Right renal pelvis (tissue), 4 donors: ENCODE results near the gene TFEB. TPM values are rescaled to one million over a fixed set of nuclear protein-coding genes. Genes with fewer than 3 reads are reported as not detected.

Source experiments
- DNase-seq, 4 donors: peaks; one replicate each; pipeline ENCODE4 v3.0.0-alpha.2; 2013; ENCODE audit warnings: low read depth in 4 of 4, low spot score in 3 of 4, missing footprints in 1 of 4
- polyA plus RNA-seq, 4 donors: library from polyadenylated mRNA; unstranded; fragments of 120-200 nt; gene quantifications; one replicate each; pipeline ENCODE4 v1.2.1, GENCODE V29; 2013; ENCODE audit not compliant: insufficient read length in 4 of 4

The TFEB gene
- polyA plus RNA-seq, 4 donors, result 9.4 to 11.7 (median 10.5) TPM

DNA sequence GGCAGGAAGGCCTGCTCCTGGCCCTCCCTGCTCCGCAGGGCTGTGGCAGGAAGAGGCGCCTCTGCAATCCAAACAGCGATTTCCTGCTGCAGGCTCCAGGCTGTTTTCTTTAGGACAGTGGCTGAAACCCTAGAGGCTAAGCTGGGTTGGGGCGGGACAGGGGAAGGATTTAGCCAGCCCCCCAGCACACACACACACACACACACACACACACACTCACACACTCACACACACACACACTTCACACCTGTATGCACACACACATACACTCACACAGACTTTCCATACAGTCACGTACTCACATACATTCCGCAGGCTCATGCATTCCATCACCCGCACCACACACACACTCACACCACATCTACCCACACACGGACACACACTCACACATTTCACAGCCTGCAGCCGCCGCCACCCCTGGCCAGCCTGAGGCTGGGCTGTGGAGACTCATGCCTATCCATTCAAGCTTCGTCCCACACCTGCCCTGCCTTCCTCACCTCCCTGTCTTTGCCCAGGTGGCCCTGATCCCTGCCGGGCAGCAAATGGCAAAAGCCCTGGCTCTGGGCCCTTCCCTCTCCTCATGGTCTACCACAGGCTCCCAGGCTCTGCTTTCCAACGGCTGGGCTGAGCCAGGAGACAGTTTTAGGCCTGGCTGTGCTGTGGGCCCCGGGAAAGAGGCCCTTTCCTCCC, 79.3 kb downstream of the TFEB start:
- DNase-seq, result no peak

GRCh38 chr6:41655646-41656001, 79.8 kb downstream of the TFEB start:
- no peak for DNase-seq

DNA sequence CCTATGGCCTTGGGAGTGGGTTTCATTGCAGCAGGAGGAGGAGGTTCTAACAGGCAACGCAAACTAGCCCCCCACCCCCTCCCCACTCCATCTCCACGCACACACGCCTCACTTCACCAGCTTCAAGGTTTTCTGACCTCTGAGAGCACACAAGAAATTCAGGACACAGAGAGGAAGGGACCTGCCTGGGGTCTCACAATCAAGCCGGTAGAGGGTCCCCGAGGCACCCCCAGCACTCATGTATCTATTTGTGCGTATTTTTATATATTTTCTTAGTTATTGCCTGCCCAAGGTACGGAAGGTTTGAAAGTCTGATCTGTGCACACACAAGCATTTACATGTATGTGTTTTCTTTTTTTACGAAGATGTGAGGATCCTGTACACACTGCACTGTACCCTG, 80.2 kb downstream of the TFEB start:
- no peak for DNase-seq

DNA sequence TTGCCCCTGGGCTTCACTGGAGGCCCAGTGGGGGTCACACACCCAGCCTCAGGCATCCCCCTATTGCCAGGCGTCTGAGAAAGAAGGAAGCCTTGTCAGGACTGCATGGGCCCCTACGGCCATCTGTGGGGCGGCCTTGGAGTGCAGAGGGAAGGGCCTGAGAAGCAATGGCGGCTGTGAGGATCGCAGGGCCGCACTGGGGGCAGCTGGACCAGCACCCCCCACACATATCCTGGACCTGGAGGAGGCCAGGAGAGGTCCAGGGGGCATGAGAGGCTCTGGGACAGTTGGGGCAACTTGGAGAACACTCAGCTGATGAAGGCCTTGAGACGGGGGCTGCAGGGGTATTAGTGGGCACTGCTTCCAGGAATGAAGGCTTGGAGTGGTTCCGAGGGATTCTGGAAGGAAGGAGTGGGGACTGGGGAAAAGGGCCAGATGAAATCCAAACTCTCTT, 80.7 kb downstream of the TFEB start:
- DNase-seq, result no peak

GRCh38 chr6:41654151-41654697, 81.2 kb downstream of the TFEB start:
- no peak for DNase-seq

DNA sequence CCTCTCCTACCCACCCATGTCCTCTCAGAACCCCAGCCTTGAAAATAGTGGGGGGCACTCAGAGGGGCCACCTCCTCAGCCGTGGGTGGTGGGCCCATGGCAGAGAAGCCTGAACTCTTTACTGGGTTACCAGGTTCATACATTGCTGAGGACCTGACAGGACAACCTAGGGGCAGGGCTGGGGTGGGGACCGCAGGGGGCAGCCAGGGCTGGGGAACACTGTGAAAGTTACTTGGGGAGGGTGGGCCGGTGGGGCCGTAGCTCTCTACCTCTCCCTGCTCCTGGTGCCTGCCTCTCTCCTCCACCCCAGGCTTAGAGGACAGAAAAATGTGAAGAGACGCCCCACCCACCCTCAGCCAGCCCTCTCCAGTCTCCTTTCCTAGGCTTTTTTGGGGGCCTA, 81.7 kb downstream of the TFEB start:
- no peak for DNase-seq

GRCh38 chr6:41652866-41653652, 82.3 kb downstream of the TFEB start:
- DNase-seq, result no peak

- DNase-seq, result no peak
Observed at GRCh38 chr6:41651962-41652657, 83.3 kb downstream of the TFEB start.

- DNase-seq, result no peak
Observed at GRCh38 chr6:41651246-41651961, 84.0 kb downstream of the TFEB start.

DNA sequence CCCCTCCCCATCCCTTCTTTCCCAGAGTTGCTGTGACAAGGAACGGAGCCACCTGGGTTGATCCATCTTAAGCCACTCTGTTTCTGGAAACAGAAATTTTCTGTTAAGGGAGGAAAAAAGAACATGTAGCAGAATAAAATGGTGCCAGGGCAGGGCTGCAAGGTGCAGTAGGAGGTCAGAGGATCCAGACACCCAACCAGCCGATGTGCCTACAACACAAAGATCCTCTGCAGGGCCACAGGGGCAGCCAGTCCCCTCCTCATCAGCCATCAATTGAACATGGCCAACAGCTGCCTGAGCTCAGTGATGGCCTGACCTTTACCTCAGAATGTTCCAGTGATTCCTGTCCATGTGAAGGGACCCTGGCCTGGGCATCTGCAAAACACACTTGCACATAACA, 85.3 kb downstream of the TFEB start:
- DNase-seq, result no peak

DNA sequence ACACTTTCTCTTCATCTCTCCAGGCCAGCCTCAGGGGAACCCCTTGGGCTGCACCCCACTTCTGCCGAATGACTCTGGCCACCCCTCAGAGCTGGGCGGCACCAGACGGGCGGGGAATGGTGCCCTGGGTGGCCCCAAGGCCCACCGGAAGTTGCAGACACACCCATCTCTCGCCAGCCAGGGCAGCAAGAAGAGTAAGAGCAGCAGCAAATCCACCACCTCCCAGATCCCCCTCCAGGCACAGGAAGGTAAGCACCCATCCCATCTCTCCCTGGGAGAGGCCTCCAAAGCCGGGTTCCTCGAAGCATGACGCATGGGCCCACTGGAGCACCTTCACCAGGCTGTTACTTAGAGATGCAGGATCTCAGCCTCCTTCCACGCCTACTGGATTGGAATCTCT, 85.8 kb downstream of the TFEB start:
- no peak for DNase-seq

DNA sequence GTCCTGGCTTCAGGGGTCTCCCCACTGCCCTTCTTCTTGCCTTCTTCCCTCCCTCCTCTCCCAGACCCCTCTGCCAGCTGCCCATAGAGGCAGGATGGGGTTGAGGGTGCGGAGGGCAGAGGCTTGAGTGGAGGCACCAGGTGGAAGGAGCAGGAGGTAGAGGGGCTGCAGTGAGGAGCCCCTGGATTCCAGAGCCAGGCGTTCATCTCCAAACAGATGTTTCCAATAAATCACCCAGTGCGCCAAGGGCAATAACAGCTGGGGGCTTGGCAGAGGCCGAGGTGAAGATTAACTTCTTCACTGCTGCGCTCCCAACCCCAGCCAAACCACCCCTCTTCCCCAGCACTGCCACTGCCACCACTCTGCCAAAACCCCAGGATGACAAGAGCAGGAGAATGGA, 86.5 kb downstream of the TFEB start:
- no peak for DNase-seq

DNA sequence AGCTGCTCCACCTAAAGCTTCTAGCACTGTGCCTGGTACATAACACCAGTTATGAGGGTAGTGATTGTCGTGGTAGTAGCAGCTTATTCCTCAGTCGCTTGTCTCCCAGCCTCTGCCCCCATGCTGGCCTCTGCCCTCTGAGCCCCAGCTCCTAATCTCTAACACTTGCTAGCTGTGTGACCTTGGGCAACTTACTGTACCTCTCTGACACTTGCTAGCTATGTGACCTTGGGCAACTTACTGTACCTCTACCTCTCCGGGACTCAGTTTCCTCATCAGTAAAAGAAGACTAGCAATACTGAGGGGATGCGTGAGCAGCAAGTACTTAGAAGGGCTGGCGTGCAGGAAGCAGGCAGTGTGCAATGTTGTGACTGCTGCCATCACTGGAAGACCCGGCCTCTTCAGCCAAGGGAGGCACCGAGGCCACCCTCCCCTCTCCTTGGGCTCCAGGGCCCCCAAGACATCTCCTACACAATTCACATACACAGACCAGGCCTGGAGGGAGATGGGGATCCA, 87.3 kb downstream of the TFEB start:
- no peak for DNase-seq

DNA sequence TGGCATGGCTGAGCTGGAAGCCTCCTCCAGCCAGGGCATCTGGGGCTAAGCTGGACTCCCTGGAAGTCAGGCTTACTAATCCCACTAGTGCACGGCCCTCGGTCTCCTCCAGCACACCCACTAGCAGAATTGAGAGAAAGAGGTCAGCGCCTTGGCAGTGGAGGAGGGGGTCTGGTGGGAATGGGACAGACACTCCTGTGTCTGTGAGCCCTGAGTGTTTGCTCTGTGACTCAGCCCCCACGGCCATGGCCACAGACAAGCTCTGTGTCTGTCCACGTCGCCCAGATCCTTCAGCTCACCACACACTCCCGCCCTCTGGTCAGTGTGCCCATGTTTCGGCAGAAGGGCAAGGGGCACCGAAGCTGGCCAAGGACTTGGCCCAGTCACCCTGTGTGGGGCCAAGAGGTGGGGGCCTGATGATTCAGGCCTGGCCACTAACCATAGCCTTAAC, 88.3 kb downstream of the TFEB start:
- DNase-seq, result no peak

DNA sequence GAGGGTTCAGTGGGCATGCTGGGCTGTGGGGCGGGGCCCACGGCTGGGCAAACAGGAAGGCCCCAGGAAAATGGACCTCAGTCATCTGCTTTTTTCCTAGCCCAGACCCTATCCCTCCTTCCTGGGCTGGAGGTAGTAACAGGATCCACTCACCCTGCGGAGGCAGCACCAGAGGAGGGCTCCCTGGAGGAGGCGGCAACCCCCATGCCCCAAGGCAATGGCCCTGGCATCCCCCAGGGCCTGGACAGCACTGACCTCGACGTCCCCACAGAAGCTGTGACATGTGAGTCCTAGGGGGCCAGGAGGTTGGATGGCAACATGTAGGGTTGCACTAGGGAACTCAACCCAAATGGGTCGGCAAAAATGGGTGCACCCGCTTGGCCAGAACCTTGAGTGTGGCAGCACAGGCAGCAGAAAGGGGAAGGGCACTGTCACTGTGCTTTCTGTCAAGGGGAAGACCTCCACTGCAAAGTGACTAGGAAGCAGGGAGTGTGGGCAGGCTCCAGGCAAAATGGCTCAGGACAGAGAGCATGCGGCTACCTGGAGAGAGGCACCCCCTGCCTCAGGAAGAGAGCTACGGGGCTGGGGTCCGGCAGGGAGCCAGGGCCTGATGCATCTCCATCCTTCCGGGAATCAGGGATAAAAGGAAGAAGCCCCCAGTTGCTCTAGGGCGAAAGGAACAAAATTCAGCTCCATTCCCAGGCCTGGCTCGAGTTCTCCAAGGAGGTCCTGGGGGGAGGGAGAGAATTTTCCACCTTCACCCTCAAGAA, 89.2 kb downstream of the TFEB start:
- no peak for DNase-seq

- DNase-seq, result no peak
Observed at GRCh38 chr6:41645007-41645618, 90.3 kb downstream of the TFEB start.

DNA sequence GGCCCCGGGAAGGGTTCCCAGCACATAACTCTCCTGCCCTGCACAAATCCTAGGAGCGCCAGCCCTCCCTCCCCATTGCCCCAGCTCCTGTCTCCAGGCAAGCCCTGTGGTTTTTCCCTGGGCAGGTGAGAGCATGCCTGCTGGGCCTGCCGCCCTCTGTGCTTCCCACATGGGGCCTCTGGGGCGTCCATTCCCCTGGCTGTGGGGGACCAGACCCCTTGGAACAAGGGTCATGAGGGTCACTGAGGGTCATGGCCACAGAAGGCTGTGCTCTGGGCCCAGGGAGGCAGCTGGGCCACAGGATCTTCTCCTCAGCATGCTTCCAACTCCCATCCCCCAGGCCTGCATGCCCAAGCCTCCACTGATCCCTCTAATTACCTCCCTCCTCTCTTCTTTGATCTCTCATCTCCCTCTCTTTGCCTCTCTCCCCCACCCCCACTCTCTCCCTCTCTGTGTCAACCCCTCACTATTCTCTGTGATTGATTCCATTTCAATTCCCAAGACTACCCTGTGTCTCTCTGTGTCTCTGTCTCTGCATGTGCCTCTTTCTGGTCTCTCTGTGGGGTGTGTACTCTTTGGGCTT, 91.0 kb downstream of the TFEB start:
- no peak for DNase-seq

GRCh38 chr6:41643899-41644269, 91.5 kb downstream of the TFEB start:
- no peak for DNase-seq
